ENCODE results near the gene RABGAP1. TPM values are rescaled to one million over a fixed set of nuclear protein-coding genes. Genes with fewer than 3 reads are reported as not detected.

The RABGAP1 gene
- total and polyA plus RNA-seq, 5 donors: 15.2 to 56.7 (median 50.9) TPM

GRCh38 chr9:122946461-122947005, 5.7 kb downstream of the RABGAP1 start:
- H3K4me3 ChIP-seq (ENCODE audit: low read length): no peak overlapping the region
- intact Hi-C loops (cut with DNase I): no loop called here
- DNase-seq (no peak), ATAC-seq (no peak)
- no peak overlapping the region for H3K27ac ChIP-seq (ENCODE audit: low read length)
- H3K4me1 ChIP-seq (ENCODE audit: control insufficient read depth, insufficient read depth, low read length): peaks cover 5% of the 10 kb centered on the region
- 75% methylated on average over 1 of the region's 1 CpG for WGBS
- no peaks in the 10 kb centered on the region for H3K27me3 ChIP-seq (ENCODE audit: control insufficient read depth, insufficient read depth)
- H3K9me3 ChIP-seq (ENCODE audit: control insufficient read depth, low read length): no peaks in the 10 kb centered on the region

- no peak for ATAC-seq
- intact Hi-C loops (cut with DNase I): no loop called here
- no peak overlapping the region for H3K27ac ChIP-seq (ENCODE audit: low read length)
Measured at GRCh38 chr9:122948313-122948712, 7.5 kb downstream of the RABGAP1 start.

GRCh38 chr9:122949696-122950095, 8.9 kb downstream of the RABGAP1 start:
- Histone ChIP-seq H3K27me3 (ENCODE audit: control insufficient read depth, insufficient read depth) (no peaks in the 10 kb centered on the region), H3K4me1 (ENCODE audit: control insufficient read depth, insufficient read depth, low read length) (peaks cover 3% of the 10 kb centered on the region), H3K9me3 (ENCODE audit: control insufficient read depth, low read length) (no peaks in the 10 kb centered on the region), H3K4me3 (ENCODE audit: low read length) (no peak overlapping the region), H3K27ac (ENCODE audit: low read length) (no peak overlapping the region)
- no peak for ATAC-seq
- intact Hi-C loops (cut with DNase I): no loop called here
- WGBS: 87% methylated on average over 1 of the region's 1 CpG
- no peak for DNase-seq

More at GRCh38 chr9:122948313-122948712, 7.5 kb downstream of the RABGAP1 start:
- Histone ChIP-seq H3K4me3 (ENCODE audit: low read length) (no peak overlapping the region), H3K9me3 (ENCODE audit: control insufficient read depth, low read length) (no peaks in the 10 kb centered on the region), H3K4me1 (ENCODE audit: control insufficient read depth, insufficient read depth, low read length) (peaks cover 3% of the 10 kb centered on the region), H3K27me3 (ENCODE audit: control insufficient read depth, insufficient read depth) (no peaks in the 10 kb centered on the region)
- no peak for DNase-seq
- whole genome bisulfite sequencing: 91% methylated on average over 3 of the region's 3 CpGs

- no peak for DNase-seq
- Histone ChIP-seq H3K9me3 (ENCODE audit: control insufficient read depth, low read length) (no peaks in the 10 kb centered on the region), H3K27ac (ENCODE audit: low read length) (no peak overlapping the region), H3K4me3 (ENCODE audit: low read length) (no peak overlapping the region), H3K27me3 (ENCODE audit: control insufficient read depth, insufficient read depth) (no peaks in the 10 kb centered on the region), H3K4me1 (ENCODE audit: control insufficient read depth, insufficient read depth, low read length) (peaks cover 3% of the 10 kb centered on the region)
- no peak for ATAC-seq
- intact Hi-C loops (cut with DNase I): no loop called here
- 90% methylated on average over 3 of the region's 3 CpGs for WGBS
Measured at GRCh38 chr9:122950263-122950662, 9.4 kb downstream of the RABGAP1 start.

- peaks cover 3% of the 10 kb centered on the region for H3K4me1 ChIP-seq (ENCODE audit: control insufficient read depth, insufficient read depth, low read length)
- peak in 1 of 2 donors; percentile 25 for ATAC-seq
- H3K4me3 ChIP-seq (ENCODE audit: low read length): no peak overlapping the region
- DNase-seq: no peak
- H3K27me3 ChIP-seq (ENCODE audit: control insufficient read depth, insufficient read depth): no peaks in the 10 kb centered on the region
- no peak overlapping the region for H3K27ac ChIP-seq (ENCODE audit: low read length)
- 94% methylated on average over 1 of the region's 1 CpG for WGBS
- no peaks in the 10 kb centered on the region for H3K9me3 ChIP-seq (ENCODE audit: control insufficient read depth, low read length)
- intact Hi-C loops (cut with DNase I): no loop called here
Measured at GRCh38 chr9:122951056-122951455, 10.2 kb downstream of the RABGAP1 start.

- no peak overlapping the region for H3K4me3 ChIP-seq (ENCODE audit: low read length)
- no peaks in the 10 kb centered on the region for H3K9me3 ChIP-seq (ENCODE audit: control insufficient read depth, low read length)
- DNase-seq (no peak), ATAC-seq (peak; percentile 54 to 83)
- H3K27ac ChIP-seq (ENCODE audit: low read length): no peak overlapping the region
- no peaks in the 10 kb centered on the region for H3K4me1 ChIP-seq (ENCODE audit: control insufficient read depth, insufficient read depth, low read length)
- H3K27me3 ChIP-seq (ENCODE audit: control insufficient read depth, insufficient read depth): no peaks in the 10 kb centered on the region
- intact Hi-C loops (cut with DNase I): no loop called here
Measured at GRCh38 chr9:122954253-122954691, 13.5 kb downstream of the RABGAP1 start.

- intact Hi-C loops (cut with DNase I): no loop called here
- no peaks in the 10 kb centered on the region for H3K27me3 ChIP-seq (ENCODE audit: control insufficient read depth, insufficient read depth)
- no peak overlapping the region for H3K27ac ChIP-seq (ENCODE audit: low read length)
- DNase-seq: no peak
- ATAC-seq: no peak
- H3K9me3 ChIP-seq (ENCODE audit: control insufficient read depth, low read length): no peaks in the 10 kb centered on the region
- no peaks in the 10 kb centered on the region for H3K4me1 ChIP-seq (ENCODE audit: control insufficient read depth, insufficient read depth, low read length)
- no peak overlapping the region for H3K4me3 ChIP-seq (ENCODE audit: low read length)
Measured at GRCh38 chr9:122955961-122956360, 15.1 kb downstream of the RABGAP1 start.

- DNase-seq: no peak
- H3K9me3 ChIP-seq (ENCODE audit: control insufficient read depth, low read length): no peaks in the 10 kb centered on the region
- intact Hi-C loops (cut with DNase I): no loop called here
- H3K27ac ChIP-seq (ENCODE audit: low read length): no peak overlapping the region
- H3K4me3 ChIP-seq (ENCODE audit: low read length): no peak overlapping the region
- WGBS: 86% methylated on average over 1 of the region's 1 CpG
- no peaks in the 10 kb centered on the region for H3K27me3 ChIP-seq (ENCODE audit: control insufficient read depth, insufficient read depth)
- H3K4me1 ChIP-seq (ENCODE audit: control insufficient read depth, insufficient read depth, low read length): no peaks in the 10 kb centered on the region
- ATAC-seq: no peak
Measured at GRCh38 chr9:122961139-122961538, 20.3 kb downstream of the RABGAP1 start.

- H3K4me3 ChIP-seq (ENCODE audit: low read length): no peak overlapping the region
- ATAC-seq: peak in 1 of 2 donors; percentile 50
Measured at GRCh38 chr9:122975196-122975595, 34.4 kb downstream of the RABGAP1 start.

GRCh38 chr9:122978601-122979000, 37.8 kb downstream of the RABGAP1 start:
- H3K27ac ChIP-seq (ENCODE audit: low read length): no peak overlapping the region
- 48% methylated on average over 2 of the region's 2 CpGs for WGBS
- intact Hi-C loops (cut with DNase I): no loop called here
- no peak overlapping the region for H3K4me3 ChIP-seq (ENCODE audit: low read length)
- no peak for ATAC-seq
- H3K27me3 ChIP-seq (ENCODE audit: control insufficient read depth, insufficient read depth): no peaks in the 10 kb centered on the region
- DNase-seq: no peak
- H3K4me1 ChIP-seq (ENCODE audit: control insufficient read depth, insufficient read depth, low read length): peaks cover 2% of the 10 kb centered on the region
- no peaks in the 10 kb centered on the region for H3K9me3 ChIP-seq (ENCODE audit: control insufficient read depth, low read length)

More at GRCh38 chr9:122975196-122975595, 34.4 kb downstream of the RABGAP1 start:
- no peak for DNase-seq
- Histone ChIP-seq H3K27ac (ENCODE audit: low read length) (peak overlapping the region; percentile 45), H3K9me3 (ENCODE audit: control insufficient read depth, low read length) (no peaks in the 10 kb centered on the region), H3K27me3 (ENCODE audit: control insufficient read depth, insufficient read depth) (no peaks in the 10 kb centered on the region), H3K4me1 (ENCODE audit: control insufficient read depth, insufficient read depth, low read length) (peaks cover 2% of the 10 kb centered on the region)
- intact Hi-C loops (cut with DNase I): no loop called here
- 56% methylated on average over 2 of the region's 2 CpGs for WGBS

- ATAC-seq: no peak
- Histone ChIP-seq H3K4me1 (ENCODE audit: control insufficient read depth, insufficient read depth, low read length) (no peaks in the 10 kb centered on the region), H3K9me3 (ENCODE audit: control insufficient read depth, low read length) (no peaks in the 10 kb centered on the region), H3K27ac (ENCODE audit: low read length) (no peak overlapping the region), H3K4me3 (ENCODE audit: low read length) (no peak overlapping the region), H3K27me3 (ENCODE audit: control insufficient read depth, insufficient read depth) (no peaks in the 10 kb centered on the region)
- WGBS: 71% methylated on average over 5 of the region's 5 CpGs
- intact Hi-C loops (cut with DNase I): no loop called here
- DNase-seq: no peak
Measured at GRCh38 chr9:122986010-122986409, 45.2 kb downstream of the RABGAP1 start.

- ATAC-seq: no peak
Measured at GRCh38 chr9:122988141-122988540, 47.3 kb downstream of the RABGAP1 start.

More at GRCh38 chr9:122988141-122988540, 47.3 kb downstream of the RABGAP1 start:
- Histone ChIP-seq H3K27ac (ENCODE audit: low read length) (no peak overlapping the region), H3K27me3 (ENCODE audit: control insufficient read depth, insufficient read depth) (no peaks in the 10 kb centered on the region), H3K4me1 (ENCODE audit: control insufficient read depth, insufficient read depth, low read length) (no peaks in the 10 kb centered on the region), H3K4me3 (ENCODE audit: low read length) (no peak overlapping the region), H3K9me3 (ENCODE audit: control insufficient read depth, low read length) (no peaks in the 10 kb centered on the region)
- WGBS: 92% methylated on average over 2 of the region's 2 CpGs
- intact Hi-C loops (cut with DNase I): no loop called here
- DNase-seq: no peak
